GM21576 (cell line): ENCODE data around the gene CALML4.
A peak's percentile ranks its signal among the peaks of the same experiment; 100 is the strongest.
"Not testable (repeated sequence)": the region's sequence is repeated elsewhere in the genome, so short reads cannot be mapped to it uniquely, and the experiment has no call there.

Experiments used
- ATAC-seq: cut with Tn5 transposase; IDR thresholded peaks from one replicate; pipeline ENCODE4 v1.9.1; 2021; ENCODE audit warnings: mild to moderate bottlenecking, moderate library complexity; ENCODE audit not compliant: unreplicated experiment

The CALML4 gene, protein sequence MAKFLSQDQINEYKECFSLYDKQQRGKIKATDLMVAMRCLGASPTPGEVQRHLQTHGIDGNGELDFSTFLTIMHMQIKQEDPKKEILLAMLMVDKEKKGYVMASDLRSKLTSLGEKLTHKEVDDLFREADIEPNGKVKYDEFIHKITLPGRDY

DNA sequence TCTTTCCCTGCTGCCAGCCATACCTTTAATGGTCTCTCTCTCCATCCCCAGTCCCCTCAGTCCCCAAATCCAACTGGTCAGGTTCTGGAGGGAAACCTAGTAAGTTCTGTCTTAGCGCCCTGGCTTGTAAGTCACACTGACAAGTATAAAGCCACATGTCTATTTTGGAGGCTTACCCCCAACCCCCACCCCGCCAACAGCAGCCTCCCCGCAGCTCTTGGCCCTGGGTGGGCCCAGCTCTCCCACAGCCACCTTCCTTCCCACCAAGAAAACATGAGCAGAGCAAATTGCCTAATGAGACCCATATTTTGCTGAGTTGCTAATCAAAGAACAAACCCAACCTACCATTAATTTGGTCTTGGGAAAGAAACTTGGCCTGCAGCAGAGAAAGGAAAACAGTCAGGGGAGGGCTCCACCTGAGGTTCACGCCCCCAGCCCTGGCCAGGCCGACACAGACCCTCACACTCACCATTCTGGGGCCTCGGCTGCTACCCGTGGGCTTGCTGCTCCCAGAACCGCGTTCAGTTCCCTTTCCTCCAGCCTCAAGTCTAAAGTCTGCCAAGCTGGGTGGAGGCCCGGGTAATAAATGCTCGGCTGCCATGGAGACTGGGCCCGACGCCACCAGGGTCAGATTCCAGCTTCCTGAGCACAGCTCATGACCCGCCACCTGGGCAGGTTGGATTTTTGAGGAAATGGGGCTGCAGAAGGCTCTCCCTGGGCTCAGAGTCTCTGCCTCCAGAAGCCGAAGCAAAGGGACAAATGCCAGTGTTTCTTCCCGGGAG, at the start of gene CALML4:
Gene CALML4, minus strand, starts transcription at position 557 of the 782 bp plus-strand sequence. Its CDS starts 85 bp downstream, at position 472.
- no peak for ATAC-seq

DNA sequence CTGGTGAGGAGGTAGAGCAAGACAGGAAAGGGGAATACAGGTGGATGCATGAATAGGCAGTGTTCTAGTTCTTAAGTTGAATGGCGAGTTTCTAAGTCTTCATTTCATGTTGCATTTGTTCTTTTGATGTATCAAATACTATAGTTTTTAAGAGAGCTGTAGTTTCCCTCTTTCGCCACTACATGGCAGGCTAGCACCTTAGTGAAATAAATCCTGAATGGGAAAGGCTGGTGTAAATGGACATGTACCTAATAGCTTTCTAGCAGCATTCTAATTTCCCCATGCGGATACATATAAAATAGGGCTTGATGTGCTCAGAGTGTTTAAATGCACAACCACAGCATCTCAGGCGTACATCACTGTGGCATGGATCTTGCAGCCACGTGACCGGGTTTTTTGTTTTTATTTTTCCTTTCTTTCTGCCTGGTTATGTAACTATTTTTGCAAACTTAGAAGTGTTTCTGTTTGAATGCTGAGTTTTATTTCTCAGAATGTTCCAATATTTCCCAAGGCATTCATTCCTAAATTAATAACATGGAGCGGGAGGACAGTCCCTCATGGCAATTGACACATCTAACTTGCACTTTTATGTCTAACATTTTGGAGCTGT, 47.9 kb upstream of the CALML4 start:
- no peak for ATAC-seq

DNA sequence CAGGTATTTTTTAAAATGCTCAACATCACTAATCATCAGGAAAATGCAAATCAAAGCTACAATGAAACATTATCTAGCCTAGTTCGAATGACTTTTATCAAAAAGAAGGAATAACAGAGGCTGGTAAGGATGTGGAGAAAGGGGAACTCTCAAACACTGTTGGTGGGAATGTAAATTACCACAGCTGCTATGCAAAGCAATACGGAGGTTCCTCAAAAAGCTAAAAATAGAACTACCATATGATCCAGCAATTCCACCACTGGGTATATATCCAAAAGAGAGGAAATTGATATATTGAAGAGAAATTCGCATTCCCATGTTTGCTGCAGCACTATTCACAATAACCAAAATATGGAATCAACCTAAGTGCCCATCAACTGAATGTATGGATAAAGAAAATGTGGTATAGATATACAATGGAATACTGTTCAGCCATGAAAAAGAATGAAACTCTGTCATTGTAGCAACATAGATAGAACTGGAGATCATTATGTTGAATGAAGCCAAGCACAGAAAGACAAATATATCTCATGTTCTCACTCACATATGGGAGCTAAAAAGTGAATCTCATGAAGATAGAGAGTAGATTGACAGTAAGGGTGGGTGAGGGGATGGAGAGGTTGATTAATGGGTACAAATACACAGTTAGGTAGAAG, 44.1 kb upstream of the CALML4 start:
- no peak for ATAC-seq

DNA sequence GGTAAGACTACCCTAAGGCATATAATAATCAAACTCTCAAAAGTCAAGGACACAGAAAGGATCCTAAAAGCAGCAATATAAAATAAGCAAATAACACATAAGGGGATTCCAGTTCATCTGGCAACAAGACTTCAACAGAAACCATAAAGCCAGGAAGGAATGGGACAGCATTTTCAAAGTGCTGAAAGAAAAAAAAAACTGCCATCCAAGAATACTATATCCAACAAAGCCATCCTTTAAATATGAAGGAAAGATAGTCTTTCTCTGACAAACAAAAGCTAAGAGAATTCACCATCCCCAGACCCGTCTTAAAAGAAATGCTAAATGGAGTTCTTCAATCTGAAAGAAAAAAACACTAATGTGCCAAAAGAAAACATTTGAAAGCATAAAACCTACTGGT, 39.1 kb upstream of the CALML4 start:
- ATAC-seq, result no peak

DNA sequence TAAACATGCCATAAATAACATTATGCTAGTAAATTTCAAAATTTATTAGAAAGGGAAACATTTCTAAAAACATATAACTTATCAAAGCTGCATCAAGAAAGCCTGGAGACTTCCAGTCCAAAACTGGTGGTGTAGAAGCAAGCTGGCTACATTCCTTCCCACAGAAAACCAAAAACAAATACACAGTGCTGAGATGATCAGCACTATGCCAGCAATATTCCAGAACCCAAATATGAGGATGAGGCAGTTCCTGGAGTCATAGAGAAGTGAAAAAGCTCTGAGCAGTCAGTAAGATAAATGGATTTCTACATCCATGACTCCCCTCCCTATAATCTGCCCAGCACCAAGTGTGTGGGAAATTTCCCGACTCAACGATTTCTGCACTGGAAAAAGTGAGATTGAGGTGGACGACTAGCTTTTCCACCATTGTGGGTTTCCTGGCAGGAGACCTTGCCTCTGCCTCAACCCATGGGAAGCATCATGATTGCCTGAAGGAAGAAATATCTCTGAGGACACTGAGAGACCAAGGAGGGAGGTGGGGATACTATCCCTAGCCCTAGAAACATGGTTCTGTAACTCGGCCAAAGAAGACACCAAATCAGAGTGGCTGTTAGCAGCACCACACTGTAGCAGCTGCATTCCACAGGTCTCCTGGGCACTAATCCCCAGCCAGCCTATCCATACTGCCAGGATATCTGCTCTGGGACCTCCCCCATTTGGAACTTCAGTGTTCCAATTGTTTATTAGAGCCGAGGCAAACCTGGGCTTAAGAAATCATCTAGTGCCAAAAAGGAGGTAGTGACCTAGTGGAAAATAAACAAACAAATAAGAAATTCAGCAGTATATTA, 36.2 kb upstream of the CALML4 start:
- no peak for ATAC-seq

DNA sequence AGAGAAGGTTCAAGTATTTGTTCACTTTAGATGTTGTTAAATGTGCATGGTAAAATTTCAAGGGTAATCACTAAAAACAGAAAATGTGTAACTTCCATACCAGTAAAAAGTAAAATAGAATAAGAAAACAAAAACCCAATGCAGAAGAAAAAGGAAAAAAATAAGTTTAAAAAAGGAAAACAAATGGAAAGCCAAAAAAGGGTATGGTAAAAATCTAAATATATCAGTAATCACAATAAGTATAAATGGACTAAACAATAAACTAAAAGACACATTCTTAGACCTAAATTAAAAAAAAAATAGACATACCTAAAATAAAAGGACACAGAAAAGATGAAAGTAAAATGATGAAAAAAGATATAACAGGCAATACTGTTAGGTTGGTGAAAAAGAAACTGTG, 33.9 kb upstream of the CALML4 start:
- no peak for ATAC-seq

DNA sequence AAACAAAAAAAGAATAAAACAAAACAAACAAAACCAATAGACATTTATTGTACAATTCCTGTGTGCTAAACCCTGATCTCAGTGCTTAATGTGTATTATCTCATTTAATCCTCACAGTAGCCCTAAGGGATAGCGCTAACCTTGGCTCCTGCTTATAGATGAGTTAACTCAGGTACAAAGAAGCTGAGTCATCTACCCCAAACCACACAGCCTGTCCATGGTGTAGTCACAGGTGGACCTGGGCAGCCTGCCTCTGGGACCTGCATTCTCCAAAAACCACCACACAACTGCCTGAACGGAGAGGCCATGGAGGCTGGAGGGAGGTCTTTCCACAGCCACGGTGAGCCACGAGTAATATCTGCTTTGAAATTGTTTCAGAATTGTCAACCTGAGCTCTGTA, 29.9 kb upstream of the CALML4 start:
- no peak for ATAC-seq

DNA sequence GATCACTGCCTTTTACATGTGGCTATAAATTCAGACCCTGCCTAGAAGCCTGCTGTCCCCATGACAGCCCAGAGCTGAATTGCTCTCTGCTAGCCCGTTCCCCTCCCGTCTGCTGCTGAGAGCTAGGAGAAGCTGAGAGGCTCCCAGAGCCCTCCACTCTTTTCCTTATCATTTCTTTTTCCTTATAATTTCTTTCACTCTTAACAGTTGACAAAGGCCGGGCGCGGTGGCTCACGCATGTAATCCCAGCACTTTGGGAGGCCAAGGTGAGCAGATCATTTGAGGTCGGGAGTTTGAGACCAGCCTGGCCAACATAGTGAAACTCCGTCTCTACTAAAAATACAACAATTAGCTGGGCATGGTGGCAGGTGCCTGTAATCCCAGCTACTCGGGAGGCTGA, 29.4 kb upstream of the CALML4 start:
- not testable (repeated sequence) for ATAC-seq

DNA sequence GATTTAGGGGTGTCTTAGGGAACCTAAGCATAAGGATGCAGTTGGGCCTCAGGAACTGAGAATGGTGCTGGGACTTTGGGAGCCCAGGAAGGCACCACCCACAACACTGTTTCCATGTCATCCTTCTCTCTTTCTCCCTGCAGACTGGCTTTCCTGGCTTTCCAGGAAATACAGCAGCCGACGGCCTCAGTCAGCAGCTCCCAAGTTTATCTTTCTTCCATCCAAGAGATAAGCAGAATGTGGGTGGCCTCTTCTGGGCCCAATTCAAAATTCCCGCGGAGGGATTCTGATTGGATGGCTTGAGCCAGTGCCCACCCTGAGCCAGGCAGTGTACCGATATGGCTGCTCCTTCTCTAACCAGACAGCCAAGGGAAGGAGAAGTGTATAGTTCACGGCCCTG, 28.9 kb upstream of the CALML4 start:
- no peak for ATAC-seq

DNA sequence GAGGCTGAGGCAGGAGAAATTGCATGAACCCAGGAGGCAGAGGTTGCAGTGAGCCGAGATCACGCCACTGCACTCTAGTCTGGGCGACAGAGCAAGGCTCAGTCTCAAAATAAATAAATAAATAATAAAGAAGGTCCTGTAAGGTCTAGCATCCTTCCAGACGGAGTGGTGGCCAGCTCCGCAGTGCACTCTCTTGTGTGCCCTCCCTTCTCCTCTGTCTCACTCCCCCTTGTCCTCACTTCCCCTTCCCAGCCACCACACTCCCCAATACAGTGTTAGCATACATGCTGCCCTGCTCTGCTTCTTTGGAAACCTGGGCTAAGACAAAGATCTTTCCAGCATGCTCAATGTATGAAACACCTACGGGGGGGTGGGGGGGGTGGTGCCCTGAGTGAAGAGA, 27.8 kb upstream of the CALML4 start:
- ATAC-seq, result no peak

DNA sequence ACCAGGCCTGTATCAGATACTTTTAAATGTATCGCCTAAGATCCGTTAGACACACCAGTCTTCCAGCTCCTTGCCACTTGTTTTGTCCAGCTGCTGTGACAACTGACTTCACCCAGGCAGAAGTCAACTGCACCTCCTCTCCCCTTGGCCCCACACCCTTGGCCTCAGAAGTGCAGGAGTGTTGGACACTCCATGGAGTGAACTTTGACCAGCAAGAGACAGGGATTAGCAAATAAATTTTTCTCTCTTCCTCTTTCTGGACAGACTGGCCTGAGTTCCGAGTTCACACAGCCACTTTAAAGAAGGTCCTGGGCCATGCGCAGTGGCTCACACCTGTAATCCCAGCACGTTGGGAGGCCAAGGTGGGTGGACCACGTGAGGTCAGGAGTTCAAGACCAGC, 27.3 kb upstream of the CALML4 start:
- no peak for ATAC-seq

DNA sequence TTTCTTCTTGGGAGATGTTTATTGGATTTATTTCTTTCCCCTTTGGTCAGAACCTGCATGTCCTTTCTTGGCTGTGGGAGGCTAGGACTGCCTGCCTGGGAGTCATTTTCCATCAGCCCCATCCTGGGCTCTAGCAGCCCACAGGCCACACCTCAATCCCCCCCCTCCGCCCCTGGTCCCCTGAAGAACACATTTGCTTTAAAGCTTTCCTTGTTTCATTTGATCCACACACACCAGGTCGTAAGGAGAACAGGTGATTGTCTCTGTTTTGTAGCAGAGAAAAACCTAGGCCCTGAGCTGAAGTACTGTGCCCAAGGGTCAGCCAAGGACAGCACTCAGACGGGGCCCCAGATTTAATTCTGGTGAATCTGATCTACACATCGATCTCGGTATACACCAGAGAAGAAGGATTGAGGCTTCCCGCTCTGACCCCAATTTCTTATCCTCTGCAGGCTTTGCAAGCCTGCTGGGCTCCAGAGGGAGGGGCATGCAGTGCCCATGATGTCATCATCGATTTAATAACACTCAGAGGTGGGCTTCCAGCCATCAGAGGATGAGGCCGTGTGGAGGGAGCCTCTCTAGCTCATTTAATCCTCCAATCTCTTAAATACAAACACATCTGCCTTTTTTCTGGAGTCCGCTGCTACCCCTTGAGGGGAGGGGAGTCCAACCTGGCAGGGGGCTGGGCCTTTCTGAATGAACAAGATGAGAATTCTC, 26.1 kb upstream of the CALML4 start:
- no peak for ATAC-seq

DNA sequence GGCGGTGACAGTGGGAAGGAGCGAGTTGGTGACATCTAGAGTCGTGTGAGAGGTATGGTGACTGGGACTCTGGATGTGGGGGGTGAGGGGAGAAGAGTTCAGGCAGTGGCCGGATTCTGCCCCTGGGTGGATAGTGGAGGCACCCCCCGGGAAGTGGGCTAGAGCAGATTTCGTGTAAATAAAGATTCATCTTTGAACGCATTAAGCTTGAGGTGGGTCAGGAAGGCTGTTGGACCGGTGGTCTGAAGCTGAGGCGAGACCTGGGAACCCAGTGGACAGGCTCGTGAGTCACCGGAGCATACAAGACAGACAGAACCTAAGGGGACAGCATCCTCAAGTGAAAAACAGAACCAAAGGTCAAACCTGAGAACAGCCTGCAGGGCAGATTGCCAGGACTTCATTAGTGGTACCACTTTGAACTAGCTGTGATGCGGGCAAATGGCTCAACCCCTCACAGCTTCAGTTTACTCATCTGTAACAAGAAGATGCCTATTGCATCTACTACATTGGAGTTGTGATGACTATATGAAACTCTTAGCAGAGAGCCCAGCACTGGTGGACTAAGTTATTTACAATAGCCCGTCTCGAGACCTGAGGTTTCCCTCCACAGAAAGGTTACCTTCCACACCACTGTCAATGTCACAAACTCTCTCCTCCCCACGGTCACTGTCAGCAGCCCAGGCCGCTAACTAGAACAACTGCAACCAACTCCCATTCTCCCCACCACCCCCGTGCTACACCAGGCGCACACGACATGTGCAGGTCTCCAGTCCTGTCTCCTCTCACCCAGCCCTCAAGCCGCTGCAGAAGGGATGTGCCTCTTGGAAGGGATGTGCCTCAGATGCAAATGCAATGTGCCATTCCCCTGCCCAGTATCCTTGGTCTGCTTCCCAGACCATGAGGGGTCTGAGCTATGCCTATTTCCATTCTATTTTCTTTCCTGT, 25.3 kb upstream of the CALML4 start:
- ATAC-seq, result no peak

DNA sequence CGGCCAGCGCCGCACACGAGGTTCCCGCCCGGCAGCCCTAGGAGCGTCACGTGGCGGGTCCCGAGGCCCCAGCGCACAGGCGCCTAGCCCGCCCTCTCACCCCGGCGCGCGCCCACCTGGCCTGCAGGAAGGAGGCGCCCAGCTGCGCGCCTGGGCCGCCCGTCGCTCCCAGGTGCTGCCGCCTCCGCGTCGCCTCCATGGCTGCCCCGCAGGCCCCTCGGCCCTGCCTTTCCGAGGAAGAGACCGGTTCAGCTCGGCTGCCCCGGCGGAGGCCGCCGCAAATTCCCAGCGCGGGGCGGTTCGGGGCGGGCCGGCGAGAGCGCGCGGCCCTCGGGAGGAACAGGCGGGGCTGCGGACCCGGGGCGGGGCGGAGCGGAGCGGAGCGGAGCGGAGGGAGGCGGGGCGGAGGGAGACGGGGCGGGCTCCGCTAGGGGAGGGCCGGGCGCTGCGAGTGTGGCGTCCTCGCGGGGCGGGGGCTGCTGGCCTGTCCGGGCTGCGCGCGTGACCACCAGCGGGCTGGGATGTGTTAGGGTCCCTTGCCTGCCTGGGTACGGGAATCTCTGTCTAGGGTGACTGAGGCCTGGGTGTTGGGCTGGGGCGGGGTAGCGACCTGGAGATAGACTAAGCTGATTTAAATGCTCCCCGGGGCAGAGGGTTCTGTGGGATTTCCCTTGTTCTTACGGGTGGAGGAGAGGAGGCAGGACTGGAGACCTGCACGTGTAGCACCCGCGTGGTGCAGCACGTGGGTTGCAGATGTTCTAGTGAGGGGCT, 24.4 kb upstream of the CALML4 start, which contains the start of gene CLN6:
Gene CLN6, minus strand, starts transcription at position 343 of the 771 bp plus-strand sequence. Its CDS starts 144 bp downstream, at position 199.
- ATAC-seq, result peak; percentile 68

DNA sequence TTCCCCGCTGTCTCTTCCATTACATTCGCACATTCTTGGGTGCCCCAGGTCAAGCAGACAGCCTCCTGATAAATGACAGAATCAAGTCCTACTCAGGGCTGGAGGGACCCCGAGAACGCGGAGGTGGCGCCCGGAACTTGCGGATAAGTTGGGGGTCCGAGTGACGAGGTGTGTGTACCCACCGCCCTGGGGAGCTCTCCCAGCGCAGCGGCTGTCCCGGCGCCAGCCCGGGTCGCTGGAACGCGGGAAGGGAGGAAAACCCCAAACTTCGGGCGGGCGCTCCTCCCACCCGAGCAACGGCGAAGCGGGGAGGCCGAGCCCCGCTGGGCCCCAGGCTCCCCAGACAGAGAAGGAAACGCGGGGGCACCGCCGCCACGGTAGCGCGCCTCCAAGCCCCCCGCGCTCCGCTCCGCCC, 23.8 kb upstream of the CALML4 start:
- ATAC-seq, result no peak

DNA sequence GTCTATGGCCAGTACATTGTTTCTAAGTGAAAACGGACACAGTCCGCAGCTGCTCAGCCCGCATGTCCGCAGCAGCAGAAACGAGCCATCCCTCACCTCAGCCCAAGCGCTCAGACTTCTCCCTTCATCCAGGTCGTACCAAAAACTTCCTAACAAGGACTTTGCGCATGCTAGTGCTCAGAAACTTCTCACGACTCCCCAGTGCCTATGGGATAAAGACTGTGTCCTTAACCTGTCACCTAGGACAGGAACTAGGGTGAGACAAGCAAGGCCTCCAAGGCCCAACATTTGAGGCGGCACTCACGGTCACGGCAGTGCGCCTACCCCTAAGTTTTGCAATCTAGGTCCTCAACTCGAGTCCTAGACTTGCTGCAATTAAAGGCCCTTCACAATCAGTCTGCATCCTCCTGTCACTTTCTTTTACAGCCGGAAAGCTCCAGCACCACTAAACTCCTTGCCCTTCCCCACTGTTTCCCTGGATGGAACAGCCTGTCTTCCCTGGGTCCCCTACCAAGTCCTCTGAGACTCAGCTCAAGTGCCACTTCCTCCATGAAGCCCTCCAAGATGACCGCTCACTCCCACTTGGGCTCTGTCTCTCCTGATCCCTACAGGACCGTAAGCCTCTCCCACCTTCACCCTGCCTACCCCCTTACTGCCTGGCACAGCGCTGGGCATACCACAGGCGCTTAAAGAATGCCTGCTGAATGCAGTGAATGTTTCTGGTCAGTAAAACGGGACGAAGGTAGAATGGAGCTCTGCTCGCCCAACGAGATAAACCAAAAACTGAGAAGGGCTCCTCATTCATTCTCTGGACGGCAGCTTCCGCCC, 23.2 kb upstream of the CALML4 start:
- no peak for ATAC-seq

DNA sequence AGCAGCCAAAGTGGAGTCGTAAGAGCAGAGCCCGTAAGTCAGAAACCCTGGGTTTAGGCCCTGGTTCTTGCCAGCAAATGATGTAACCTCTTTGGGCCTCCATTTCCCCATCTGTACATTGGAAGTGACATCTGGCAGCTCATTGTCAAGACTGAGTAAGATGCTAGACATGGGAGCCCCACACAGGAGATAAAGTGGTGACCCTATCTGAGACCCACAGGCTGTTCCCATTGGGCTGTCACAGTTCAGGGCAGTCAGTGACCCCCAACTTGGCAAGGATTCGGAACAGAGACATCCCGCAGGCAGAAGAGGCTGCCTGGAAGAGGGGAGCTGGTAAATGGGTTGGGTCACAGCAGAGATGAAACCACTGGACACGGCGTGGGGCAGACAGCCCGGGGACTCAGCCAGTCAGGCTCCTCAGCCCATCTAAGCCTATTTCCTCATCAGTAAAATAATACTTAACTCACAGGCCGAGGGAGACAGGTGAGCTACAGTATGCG, 22.6 kb upstream of the CALML4 start:
- no peak for ATAC-seq
